Esophagus squamous epithelium (tissue), 5 donors: ENCODE results near the gene BIVM. TPM values are rescaled to one million over a fixed set of nuclear protein-coding genes. Genes with fewer than 3 reads are reported as not detected.

Experiments used
- DNase-seq: peaks from one replicate; lab custom pipeline; 2025; lab: John Stamatoyannopoulos, UW
- H3K27ac ChIP-seq, 4 donors: fragments of 200-600 bp; sonication (generic); one replicate each; pipeline ENCODE4 v1.5.1; 2016 to 2019; ENCODE audit warnings: mild to moderate bottlenecking in 1 of 4
- H3K27me3 ChIP-seq, 4 donors: fragments of 200-600 bp; sonication (generic); 1 replicate in 3 of 4; 2 replicates in 1 of 4; pipeline versions ENCODE4 v1.5.1 to v1.6.0; 2017 to 2021; ENCODE audit warnings: antibody characterized with exemption in 1 of 4
- H3K36me3 ChIP-seq, 3 donors: fragments of 200-600 bp; sonication (generic); one replicate each; pipeline ENCODE4 v1.5.1; 2016 to 2019
- H3K4me1 ChIP-seq, 3 donors: fragments of 200-600 bp; sonication (generic); one replicate each; pipeline ENCODE4 v1.5.1; 2017 to 2019
- H3K4me3 ChIP-seq, 4 donors: fragments of 200-600 bp; sonication (generic); 1 replicate in 3 of 4; 2 replicates in 1 of 4; pipeline ENCODE4 v1.5.1; 2016 to 2019; ENCODE audit warnings: mild to moderate bottlenecking in 2 of 4, moderate library complexity in 1 of 4
- H3K9me3 ChIP-seq, 3 donors: fragments of 200-600 bp; sonication (generic); one replicate each; pipeline ENCODE4 v1.5.1; 2016 to 2019
- CTCF ChIP-seq, 6 experiments: fragments of 450-650 bp in 4 of 6; fragments of 200-600 bp in 2 of 6; sonication (generic) in 2 of 6; IDR thresholded peaks; one replicate each; pipeline ENCODE4 v1.5.1; 2016 to 2019; ENCODE audit warnings: antibody characterized with exemption in 6 of 6, mild to moderate bottlenecking in 4 of 6, moderate library complexity in 4 of 6
- POLR2A ChIP-seq, 4 donors: fragments of 450-650 bp; IDR thresholded peaks; one replicate each; pipeline ENCODE4 v1.6.1; 2017; ENCODE audit warnings: antibody characterized with exemption in 4 of 4, mild to moderate bottlenecking in 4 of 4, moderate library complexity in 3 of 4
- WGBS, 2 donors: methylation state at CpG; one replicate each; pipeline ENCODE4 v1.1.5; 2018; 5-methylcytosine and 5-hydroxymethylcytosine counted together
- intact Hi-C: fragments of 100-400 bp; cut with DNase I; formaldehyde crosslinking; loops from one replicate; pipeline ENCODE4 v1.15.0; 2022
- total RNA-seq, 4 donors: library from RNA; depleted of rRNA; stranded (reverse); fragments of >200 nt; gene quantifications; one replicate each; pipeline ENCODE4 v1.1.0, GENCODE V29; 2016
- donor health status: DM: yes; HTN: yes; CAD: no.

Gene BIVM
- total RNA-seq, 4 donors from 2014 or later: 6.4 to 17.5 (median 9.8) TPM

- Histone ChIP-seq H3K4me3 (no peak overlapping the region), H3K4me1 (no peaks in the 10 kb centered on the region), H3K27ac (no peak overlapping the region), H3K9me3 (no peaks in the 10 kb centered on the region), H3K27me3 (no peaks in the 10 kb centered on the region), H3K36me3 (peaks cover 6 to 46% (median 6%) of the 10 kb centered on the region in 3 donors)
- intact Hi-C loops: no loop called here
- 83 to 85% methylated on average over 13 of the region's 13 CpGs for WGBS, 2 donors
- TF ChIP-seq POLR2A (IDR thresholded peaks at IDR 0.05): no peak
- TF ChIP-seq CTCF (IDR thresholded peaks at IDR 0.05): no peak
- DNase-seq: no peak
Measured at GRCh38 chr13:102879793-102880499, 81.0 kb downstream of the BIVM start.

GRCh38 chr13:102881819-102882686 lies 83.1 kb downstream of the BIVM start:
- no peak overlapping the region for H3K27ac ChIP-seq
- H3K9me3 ChIP-seq: no peaks in the 10 kb centered on the region
- no peak for DNase-seq
- intact Hi-C loops: no loop called here
- TF ChIP-seq POLR2A (IDR thresholded peaks at IDR 0.05): no peak
- TF ChIP-seq CTCF (IDR thresholded peaks at IDR 0.05): no peak
- H3K4me3 ChIP-seq: no peak overlapping the region
- WGBS, 2 donors: 55 to 74% methylated on average over 4 of the region's 4 CpGs
- no peaks in the 10 kb centered on the region for H3K4me1 ChIP-seq
- H3K27me3 ChIP-seq: no peaks in the 10 kb centered on the region
- peaks cover 0 to 25% (median 0%) of the 10 kb centered on the region in 3 donors for H3K36me3 ChIP-seq

Other genes starting within 250 kb of the BIVM start
- 10 to 100 TPM; 19.9 to 39.9 (median 25.1) TPM for gene TPP2, start 202.1 kb upstream of the BIVM start, total RNA-seq
- not detected for gene METTL21C, start 104.1 kb upstream of the BIVM start, total RNA-seq
- gene TEX30, start 25.3 kb upstream of the BIVM start, total RNA-seq: 10 to 100 TPM in 3 of 4 donors, 1 to 10 TPM in 1; 6.6 to 20.9 (median 12.4) TPM
- 1 to 10 TPM in 2 of 4 donors, under 1 TPM in 2; 0.50 to 3.2 (median 1.8) TPM for gene POGLUT2, start 143 bp upstream of the BIVM start, total RNA-seq
- 10 to 100 TPM; 34.9 to 70.1 (median 48.3) TPM for gene ERCC5, start 46.9 kb downstream of the BIVM start, total RNA-seq